Mesenchymal stem cell (in vitro differentiated cells and primary cell): ENCODE results near the gene CUX1.

Source experiments
- DNase-seq: peaks from one replicate; pipeline ENCODE4 v3.0.0-alpha.2; 2013
- H2AFZ ChIP-seq: one replicate; pipeline ENCODE4 v1.6.1; 2013; ENCODE audit warnings: low read depth, mild to moderate bottlenecking, control low read depth, inconsistent platforms, low read length, moderate library complexity
- H2AK5ac ChIP-seq: 2 replicates; pipeline ENCODE4 v1.6.1; 2013; ENCODE audit warnings: low read length, moderate library complexity, mild to moderate bottlenecking, inconsistent platforms; ENCODE audit not compliant: severe bottlenecking
- H2BK120ac ChIP-seq: one replicate; pipeline ENCODE4 v1.6.1; 2013; ENCODE audit warnings: low read depth, mild to moderate bottlenecking, inconsistent platforms, low read length, moderate library complexity
- H2BK12ac ChIP-seq, 2 experiments: one replicate each; pipeline ENCODE4 v1.6.1; 2013; ENCODE audit warnings: inconsistent platforms in 2 of 2, low read length in 2 of 2, mild to moderate bottlenecking in 2 of 2, moderate library complexity in 2 of 2, control low read depth in 1 of 2
- H2BK15ac ChIP-seq: one replicate; pipeline ENCODE4 v1.6.1; 2013; ENCODE audit warnings: mild to moderate bottlenecking, low read depth, inconsistent platforms; ENCODE audit not compliant: poor library complexity, severe bottlenecking
- H2BK5ac ChIP-seq: 2 replicates; pipeline ENCODE4 v1.6.1; 2013; ENCODE audit warnings: low read depth, mild to moderate bottlenecking, low read length, control low read depth, inconsistent platforms; ENCODE audit not compliant: poor library complexity, severe bottlenecking
- H3K14ac ChIP-seq, 2 experiments: one replicate each; pipeline ENCODE4 v1.6.1; 2013; ENCODE audit warnings: inconsistent platforms in 2 of 2, low read length in 2 of 2, control low read depth in 1 of 2, mild to moderate bottlenecking in 1 of 2, moderate library complexity in 1 of 2
- H3K18ac ChIP-seq, 2 experiments: one replicate each; pipeline ENCODE4 v1.6.1; 2013; ENCODE audit warnings: inconsistent platforms in 2 of 2, low read length in 2 of 2, control low read depth in 1 of 2, low read depth in 1 of 2, mild to moderate bottlenecking in 1 of 2
- H3K23ac ChIP-seq, 2 experiments: one replicate each; pipeline ENCODE4 v1.6.1; 2013; ENCODE audit warnings: inconsistent platforms in 2 of 2, low read length in 2 of 2, mild to moderate bottlenecking in 2 of 2, moderate library complexity in 2 of 2, control low read depth in 1 of 2
- H3K27ac ChIP-seq: 2 replicates; pipeline ENCODE4 v1.5.1; 2013; ENCODE audit warnings: mild to moderate bottlenecking, moderate library complexity, low read length, control low read depth, inconsistent platforms; ENCODE audit not compliant: poor library complexity, severe bottlenecking
- H3K27me3 ChIP-seq, 2 experiments: 2 replicates each; pipeline versions ENCODE4 v1.6.1 to v1.7.0; 2013; ENCODE audit warnings: low read length in 2 of 2, mild to moderate bottlenecking in 2 of 2, moderate library complexity in 2 of 2, control low read depth in 1 of 2, inconsistent platforms in 1 of 2; ENCODE audit not compliant: control insufficient read depth in 1 of 2, insufficient read depth in 1 of 2
- H3K36me3 ChIP-seq, 2 experiments: 2 replicates each; pipeline versions ENCODE4 v1.6.1 to v1.7.0; 2013; ENCODE audit warnings: low read length in 2 of 2, control low read depth in 1 of 2, inconsistent platforms in 1 of 2, low read depth in 1 of 2, mild to moderate bottlenecking in 1 of 2; ENCODE audit not compliant: insufficient read depth in 2 of 2, control insufficient read depth in 1 of 2
- H3K4ac ChIP-seq, 2 experiments: one replicate each; pipeline ENCODE4 v1.6.1; 2013; ENCODE audit warnings: inconsistent platforms in 2 of 2, low read length in 2 of 2, mild to moderate bottlenecking in 2 of 2, moderate library complexity in 2 of 2, control low read depth in 1 of 2, low read depth in 1 of 2
- H3K4me1 ChIP-seq: 2 replicates; pipeline ENCODE4 v1.6.1; 2013; ENCODE audit warnings: low read depth, low read length, control low read depth; ENCODE audit not compliant: control insufficient read depth, insufficient read depth
- H3K4me2 ChIP-seq: 2 replicates; pipeline ENCODE4 v1.6.1; 2013; ENCODE audit warnings: low read length, mild to moderate bottlenecking, inconsistent platforms; ENCODE audit not compliant: poor library complexity, severe bottlenecking
- H3K4me3 ChIP-seq, 2 experiments: 2 replicates each; pipeline versions ENCODE4 v1.5.1 to v1.7.0; 2013; ENCODE audit warnings: low read length in 2 of 2, mild to moderate bottlenecking in 2 of 2, control low read depth in 1 of 2, low read depth in 1 of 2; ENCODE audit not compliant: insufficient read depth in 1 of 2
- H3K79me1 ChIP-seq: replicated peaks from 2 replicates; pipeline ENCODE4 v1.6.1; 2013; ENCODE audit warnings: mild to moderate bottlenecking, control low read depth, low read length, inconsistent platforms; ENCODE audit not compliant: poor library complexity, severe bottlenecking
- H3K9ac ChIP-seq: 2 replicates; pipeline ENCODE4 v1.7.0; 2013; ENCODE audit warnings: mild to moderate bottlenecking, low read length, moderate library complexity
- H3K9me3 ChIP-seq: 2 replicates; pipeline ENCODE4 v1.7.0; 2013; ENCODE audit warnings: mild to moderate bottlenecking, low read length; ENCODE audit not compliant: control insufficient read depth
- H4K8ac ChIP-seq: one replicate; pipeline ENCODE4 v1.6.1; 2013; ENCODE audit warnings: inconsistent platforms, mild to moderate bottlenecking, low read length, moderate library complexity
- H4K91ac ChIP-seq: one replicate; pipeline ENCODE4 v1.6.1; 2013; ENCODE audit warnings: mild to moderate bottlenecking, low read length, inconsistent platforms
- WGBS: methylation state at CpG from one replicate; pipeline ENCODE4 v1.1.7; 2013; ENCODE audit warnings: mixed read lengths; 5-methylcytosine and 5-hydroxymethylcytosine counted together

Gene CUX1

DNA sequence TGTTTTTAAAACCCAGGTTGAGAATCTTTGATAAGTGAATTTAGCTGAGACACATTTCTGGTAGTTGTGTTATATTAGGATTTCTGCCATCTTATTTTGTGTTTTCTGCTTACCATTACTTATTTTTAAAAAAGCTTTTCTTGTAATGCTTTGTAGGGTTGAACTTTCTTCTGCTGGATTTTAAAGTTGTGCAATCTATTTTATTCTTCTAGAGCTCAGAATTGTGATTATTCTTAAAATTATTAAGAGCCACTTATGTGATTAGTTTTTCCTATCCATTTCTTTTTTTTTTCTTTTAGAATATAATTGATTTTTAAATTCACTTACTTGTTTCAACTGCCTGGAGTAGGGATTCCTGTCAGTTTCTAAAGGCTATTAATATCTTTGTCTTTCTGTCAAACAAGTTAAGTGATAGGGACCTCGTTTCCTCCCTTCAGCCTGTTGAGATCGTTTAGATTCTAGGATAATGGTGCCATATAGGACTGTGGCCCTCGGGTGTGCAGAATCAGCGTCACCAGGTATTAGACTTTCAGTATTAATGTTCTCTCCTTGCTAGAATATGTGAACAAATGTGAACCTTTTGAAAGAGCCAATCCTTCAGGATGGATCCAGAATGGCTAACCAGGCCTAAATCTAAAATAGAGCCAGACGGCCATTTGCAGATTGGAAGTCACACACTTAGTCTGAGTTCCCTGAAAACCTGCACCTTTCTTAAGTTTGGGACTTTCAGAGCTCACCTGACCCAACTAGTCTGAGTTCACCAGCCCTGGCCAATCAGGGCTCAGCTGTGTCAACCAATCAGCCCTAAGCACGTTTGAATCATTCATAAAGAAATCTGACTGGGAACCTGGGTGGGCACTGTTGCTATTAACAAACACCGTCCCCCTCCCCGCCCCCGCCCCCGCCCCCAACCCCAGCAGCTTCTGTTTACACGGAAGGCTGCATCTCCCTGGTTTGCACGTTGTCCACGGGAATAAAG, 26.2 kb downstream of the CUX1 start:
- no peak overlapping the region for H3K4me2 ChIP-seq
- H3K27ac ChIP-seq = no peak overlapping the region
- 65% methylated on average over 8 of the region's 13 CpGs for WGBS
- H3K36me3 ChIP-seq = no peaks in the 10 kb centered on the region
- H3K4ac ChIP-seq = no peak overlapping the region
- H3K4me3 ChIP-seq = no peak overlapping the region
- H3K23ac ChIP-seq = no peak overlapping the region
- no peak overlapping the region for H4K8ac ChIP-seq
- H3K27me3 ChIP-seq = no peaks in the 10 kb centered on the region
- no peak overlapping the region for H2BK120ac ChIP-seq
- H3K4me1 ChIP-seq = no peaks in the 10 kb centered on the region
- H2BK12ac ChIP-seq = no peak overlapping the region
- H3K14ac ChIP-seq = no peak overlapping the region
- no peak overlapping the region for H4K91ac ChIP-seq
- no peak overlapping the region for H3K9ac ChIP-seq
- peaks cover 7% of the 10 kb centered on the region for H3K9me3 ChIP-seq
- no peak for DNase-seq
- no peak overlapping the region for H3K18ac ChIP-seq
- no peak overlapping the region for H2BK5ac ChIP-seq
- no peak overlapping the region for H2BK15ac ChIP-seq
- H2AK5ac ChIP-seq = no peak overlapping the region
- H2AFZ ChIP-seq = no peak overlapping the region
- peaks cover 40% of the 10 kb centered on the region for H3K79me1 ChIP-seq

DNA sequence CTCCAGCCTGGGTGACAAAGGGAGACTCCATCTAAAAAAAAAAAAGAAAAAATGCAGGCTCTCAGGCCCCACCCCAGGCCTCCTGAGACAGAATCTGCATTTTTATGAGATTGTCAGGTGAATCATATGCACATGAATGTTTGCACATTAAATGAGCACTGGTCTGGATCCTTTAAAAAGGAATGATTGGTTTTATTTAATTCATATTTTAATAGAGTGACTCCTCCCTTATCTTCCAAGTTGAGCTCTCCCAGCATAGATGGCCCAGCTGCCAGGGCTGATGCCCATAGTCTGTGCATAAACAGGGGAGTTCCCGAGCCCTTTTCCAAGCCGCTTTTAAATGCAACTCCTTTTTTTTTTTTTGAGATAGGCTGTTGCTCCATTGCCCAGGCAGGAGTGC, 28.5 kb downstream of the CUX1 start:
- WGBS = 100% methylated on average over 2 of the region's 2 CpGs
- Histone ChIP-seq H3K4me3 (no peak overlapping the region), H2AK5ac (no peak overlapping the region), H3K23ac (no peak overlapping the region), H2AFZ (no peak overlapping the region), H3K27me3 (no peaks in the 10 kb centered on the region), H2BK12ac (no peak overlapping the region), H3K36me3 (no peaks in the 10 kb centered on the region), H3K27ac (no peak overlapping the region), H3K4me1 (no peaks in the 10 kb centered on the region), H3K14ac (no peak overlapping the region), H3K18ac (no peak overlapping the region), H2BK120ac (no peak overlapping the region), H4K91ac (no peak overlapping the region), H3K79me1 (peaks cover 48% of the 10 kb centered on the region), H3K9me3 (peaks cover 7% of the 10 kb centered on the region), H3K4me2 (no peak overlapping the region), H4K8ac (no peak overlapping the region), H3K4ac (no peak overlapping the region), H2BK15ac (no peak overlapping the region), H2BK5ac (no peak overlapping the region), H3K9ac (no peak overlapping the region)
- DNase-seq = no peak

DNA sequence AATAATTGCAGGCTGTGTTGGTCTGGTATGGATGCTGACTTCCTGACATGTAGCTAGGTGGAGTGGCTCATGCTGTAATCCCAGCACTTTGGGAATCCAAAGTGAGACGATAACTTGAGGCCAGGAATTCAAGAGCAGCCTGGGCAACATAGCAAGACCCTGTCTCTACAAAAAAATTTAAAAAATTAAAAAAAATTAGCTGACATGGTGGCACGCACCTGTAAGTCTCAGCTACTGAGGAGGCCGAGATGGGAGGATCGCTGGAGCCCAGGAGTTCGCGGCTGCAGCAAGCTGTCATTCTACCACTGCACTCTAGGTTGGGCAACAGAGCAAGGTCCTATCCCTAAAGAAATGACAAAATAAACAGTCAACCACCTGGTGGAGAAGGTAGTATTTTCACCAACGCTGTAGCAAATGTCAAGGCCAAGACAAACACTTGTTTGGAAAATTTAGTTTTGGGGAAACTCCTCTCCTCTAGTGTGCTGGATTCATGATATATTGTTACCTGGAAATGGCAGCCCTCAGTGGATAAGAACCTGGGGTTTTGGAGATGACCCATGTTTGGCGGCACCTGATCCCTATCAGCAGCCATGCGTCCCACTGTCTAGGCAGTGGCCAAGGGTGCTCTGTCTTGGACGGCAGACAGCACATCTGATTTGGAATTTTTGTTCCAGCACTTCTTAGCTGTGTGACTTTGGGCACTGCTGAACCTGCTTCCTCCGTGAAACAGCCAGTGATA, 29.5 kb downstream of the CUX1 start:
- Histone ChIP-seq H3K4me2 (no peak overlapping the region), H3K4me1 (no peaks in the 10 kb centered on the region), H2BK12ac (no peak overlapping the region), H3K23ac (no peak overlapping the region), H2BK5ac (no peak overlapping the region), H3K9ac (no peak overlapping the region), H3K27me3 (no peaks in the 10 kb centered on the region), H3K4ac (no peak overlapping the region), H3K4me3 (no peak overlapping the region), H3K9me3 (peaks cover 7% of the 10 kb centered on the region), H2BK15ac (no peak overlapping the region), H3K36me3 (no peaks in the 10 kb centered on the region), H2AK5ac (no peak overlapping the region), H3K27ac (no peak overlapping the region), H3K14ac (no peak overlapping the region), H4K91ac (no peak overlapping the region), H3K18ac (no peak overlapping the region), H3K79me1 (peaks cover 53% of the 10 kb centered on the region), H2BK120ac (no peak overlapping the region), H2AFZ (no peak overlapping the region), H4K8ac (no peak overlapping the region)
- 99% methylated on average over 10 of the region's 11 CpGs for WGBS
- DNase-seq = no peak
